PFSK-1 (cell line): ENCODE measurements around the gene SAP30L.

Experiments
- FOXP2 ChIP-seq: optimal IDR thresholded peaks from 2 replicates; pipeline ENCODE3; 2011; ENCODE audit warnings: borderline replicate concordance, control low read depth, inconsistent platforms; ENCODE audit not compliant: insufficient read depth; ENCODE audit errors: extremely low read length, extremely low read depth
- POLR2AphosphoS5 ChIP-seq: IDR thresholded peaks from 2 replicates; pipeline ENCODE4 v1.6.1; 2012; ENCODE audit warnings: low read depth, mild to moderate bottlenecking, control low read depth, low read length, moderate library complexity
- SIN3A ChIP-seq: IDR thresholded peaks from 2 replicates; pipeline ENCODE4 v1.6.1; 2012; ENCODE audit warnings: mild to moderate bottlenecking, low read length, moderate library complexity, borderline replicate concordance; ENCODE audit not compliant: insufficient read depth
- TAF1 ChIP-seq: IDR thresholded peaks from 2 replicates; pipeline ENCODE4 v1.6.1; 2012; ENCODE audit warnings: low read length, control low read depth, borderline replicate concordance; ENCODE audit not compliant: insufficient read depth
- TF ChIP-seq, protein P1 (sequence below), 2 experiments: IDR thresholded peaks; 2 replicates each; pipeline versions ENCODE4 v1.6.1 to v1.8.0; 2011 to 2012; ENCODE audit warnings: low read depth in 2 of 2, low read length in 2 of 2, control low read depth in 1 of 2, inconsistent platforms in 1 of 2, mild to moderate bottlenecking in 1 of 2, moderate library complexity in 1 of 2; ENCODE audit not compliant: insufficient read depth in 1 of 2

The SAP30L gene

GRCh38 chr5:154473581-154474283, 27.9 kb downstream of the SAP30L start:
- TF ChIP-seq, protein P1, sequence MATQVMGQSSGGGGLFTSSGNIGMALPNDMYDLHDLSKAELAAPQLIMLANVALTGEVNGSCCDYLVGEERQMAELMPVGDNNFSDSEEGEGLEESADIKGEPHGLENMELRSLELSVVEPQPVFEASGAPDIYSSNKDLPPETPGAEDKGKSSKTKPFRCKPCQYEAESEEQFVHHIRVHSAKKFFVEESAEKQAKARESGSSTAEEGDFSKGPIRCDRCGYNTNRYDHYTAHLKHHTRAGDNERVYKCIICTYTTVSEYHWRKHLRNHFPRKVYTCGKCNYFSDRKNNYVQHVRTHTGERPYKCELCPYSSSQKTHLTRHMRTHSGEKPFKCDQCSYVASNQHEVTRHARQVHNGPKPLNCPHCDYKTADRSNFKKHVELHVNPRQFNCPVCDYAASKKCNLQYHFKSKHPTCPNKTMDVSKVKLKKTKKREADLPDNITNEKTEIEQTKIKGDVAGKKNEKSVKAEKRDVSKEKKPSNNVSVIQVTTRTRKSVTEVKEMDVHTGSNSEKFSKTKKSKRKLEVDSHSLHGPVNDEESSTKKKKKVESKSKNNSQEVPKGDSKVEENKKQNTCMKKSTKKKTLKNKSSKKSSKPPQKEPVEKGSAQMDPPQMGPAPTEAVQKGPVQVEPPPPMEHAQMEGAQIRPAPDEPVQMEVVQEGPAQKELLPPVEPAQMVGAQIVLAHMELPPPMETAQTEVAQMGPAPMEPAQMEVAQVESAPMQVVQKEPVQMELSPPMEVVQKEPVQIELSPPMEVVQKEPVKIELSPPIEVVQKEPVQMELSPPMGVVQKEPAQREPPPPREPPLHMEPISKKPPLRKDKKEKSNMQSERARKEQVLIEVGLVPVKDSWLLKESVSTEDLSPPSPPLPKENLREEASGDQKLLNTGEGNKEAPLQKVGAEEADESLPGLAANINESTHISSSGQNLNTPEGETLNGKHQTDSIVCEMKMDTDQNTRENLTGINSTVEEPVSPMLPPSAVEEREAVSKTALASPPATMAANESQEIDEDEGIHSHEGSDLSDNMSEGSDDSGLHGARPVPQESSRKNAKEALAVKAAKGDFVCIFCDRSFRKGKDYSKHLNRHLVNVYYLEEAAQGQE (IDR thresholded peaks at IDR 0.05; ENCODE audit: insufficient read depth in 1 of 2, low read depth in 2 of 2, low read length in 2 of 2): no peak
- no peak for TF ChIP-seq FOXP2
- no peak for TF ChIP-seq TAF1
- no peak for TF ChIP-seq SIN3A
- TF ChIP-seq POLR2AphosphoS5: no peak

- no peak for TF ChIP-seq POLR2AphosphoS5
- TF ChIP-seq, protein P1 (IDR thresholded peaks at IDR 0.05; ENCODE audit: insufficient read depth in 1 of 2, low read depth in 2 of 2, low read length in 2 of 2): no peak
- TF ChIP-seq FOXP2: no peak
- no peak for TF ChIP-seq TAF1
- TF ChIP-seq SIN3A: no peak
Measured at GRCh38 chr5:154474396-154475334, 28.9 kb downstream of the SAP30L start.

DNA sequence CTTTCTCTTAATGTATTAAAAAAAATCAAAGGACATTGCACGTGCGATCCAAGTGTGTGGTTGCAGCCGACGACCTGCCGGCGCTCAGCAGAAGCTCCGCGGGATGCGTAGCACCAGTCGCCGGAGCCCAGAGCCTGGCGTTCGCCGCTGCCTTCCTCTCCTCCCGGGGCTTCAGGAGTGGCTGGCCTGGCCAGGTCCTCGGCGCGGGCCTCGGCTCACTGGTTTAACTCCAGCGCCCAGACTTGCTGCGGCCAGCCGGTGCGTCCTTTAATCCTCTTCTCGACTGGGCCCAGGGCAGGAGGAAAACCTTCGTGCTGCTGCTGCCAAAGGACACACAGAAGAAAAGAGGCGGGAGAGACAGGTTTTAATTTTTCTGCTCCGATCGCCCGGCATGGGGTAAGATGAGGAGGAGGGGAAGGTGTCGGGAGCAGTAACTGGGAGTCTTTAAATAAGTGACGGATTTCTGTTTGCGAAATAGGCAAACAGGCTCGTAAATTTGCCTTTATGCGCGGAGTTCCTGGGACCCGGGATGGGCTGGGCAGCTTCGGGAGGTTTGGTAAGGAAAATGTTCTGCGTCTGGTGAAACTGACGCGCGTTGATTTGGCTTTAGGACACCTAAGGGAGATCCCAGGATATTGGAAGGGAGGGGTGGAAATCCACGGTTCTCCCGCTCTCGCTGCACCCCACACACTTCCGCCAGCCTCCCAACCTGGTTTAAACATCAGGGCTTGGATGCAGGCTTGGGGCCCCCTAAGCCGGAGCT, 30.0 kb downstream of the SAP30L start:
- TF ChIP-seq, protein P1 (IDR thresholded peaks at IDR 0.05; ENCODE audit: insufficient read depth in 1 of 2, low read depth in 2 of 2, low read length in 2 of 2): no peak
- TF ChIP-seq SIN3A (no peak), FOXP2 (no peak), TAF1 (no peak), POLR2AphosphoS5 (no peak)

DNA sequence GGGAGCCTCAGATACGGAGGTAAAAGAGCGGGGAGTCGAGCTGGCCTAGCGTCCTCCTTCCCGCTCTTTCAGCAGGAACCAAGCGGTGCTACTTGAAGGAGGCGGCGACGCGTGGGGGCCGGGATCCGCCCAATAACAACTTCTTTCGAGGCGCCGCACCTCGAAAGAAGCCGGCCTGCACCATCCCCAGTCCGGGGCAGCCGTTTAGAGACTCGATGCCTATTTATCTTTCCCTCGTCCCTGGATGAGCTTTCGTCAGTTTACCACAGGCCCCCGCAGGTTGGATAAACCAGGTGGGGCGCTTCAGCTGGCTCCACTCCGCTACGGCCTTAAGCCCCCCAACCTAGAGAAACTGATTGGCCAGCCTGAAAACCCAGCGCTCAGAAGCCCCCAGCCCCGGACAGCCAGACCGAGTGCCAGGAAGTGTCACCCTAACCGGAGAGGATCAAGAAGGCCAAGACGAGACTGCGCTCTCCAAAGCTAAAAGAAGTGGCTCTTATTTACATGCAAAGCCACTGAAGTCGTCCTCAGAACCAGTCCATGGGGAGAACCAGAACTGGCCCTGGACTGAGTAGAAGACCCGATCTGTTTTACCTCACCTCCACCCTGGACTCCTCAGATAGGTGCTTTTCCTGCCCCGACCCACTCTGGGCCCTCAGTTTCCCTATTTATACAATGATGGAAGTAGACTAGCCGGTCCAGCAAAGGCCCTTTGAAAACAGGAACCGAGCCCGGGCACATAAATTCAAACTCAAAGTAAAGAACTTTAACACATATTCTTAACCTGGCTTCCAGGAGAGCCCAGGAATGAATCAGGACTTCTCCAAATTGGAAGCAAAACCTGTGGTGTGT, 30.8 kb downstream of the SAP30L start:
- TF ChIP-seq POLR2AphosphoS5 (no peak), SIN3A (no peak), FOXP2 (no peak), TAF1 (no peak)
- TF ChIP-seq, protein P1 (IDR thresholded peaks at IDR 0.05; ENCODE audit: insufficient read depth in 1 of 2, low read depth in 2 of 2, low read length in 2 of 2): no peak
